Cortex of kidney (tissue), 1 donor: ENCODE results near the gene ZNF100.
"Not testable (repeated sequence)": the region's sequence is repeated elsewhere in the genome, so short reads cannot be mapped to it uniquely, and the experiment has no call there.

ENCODE experiments used
- DNase-seq: peaks from one replicate; lab custom pipeline; 2025; lab: John Stamatoyannopoulos, UW

The ZNF100 gene

GRCh38 chr19:21767065-21767800, at the start of gene ZNF100:
ZNF100 (minus strand) TSS chr19:21767579; CDS start chr19:21767429, 150 bp downstream.
- DNase-seq, result no peak

- DNase-seq, result no peak
Measured at GRCh38 chr19:21812448-21812847, 45.1 kb upstream of the ZNF100 start.

DNA sequence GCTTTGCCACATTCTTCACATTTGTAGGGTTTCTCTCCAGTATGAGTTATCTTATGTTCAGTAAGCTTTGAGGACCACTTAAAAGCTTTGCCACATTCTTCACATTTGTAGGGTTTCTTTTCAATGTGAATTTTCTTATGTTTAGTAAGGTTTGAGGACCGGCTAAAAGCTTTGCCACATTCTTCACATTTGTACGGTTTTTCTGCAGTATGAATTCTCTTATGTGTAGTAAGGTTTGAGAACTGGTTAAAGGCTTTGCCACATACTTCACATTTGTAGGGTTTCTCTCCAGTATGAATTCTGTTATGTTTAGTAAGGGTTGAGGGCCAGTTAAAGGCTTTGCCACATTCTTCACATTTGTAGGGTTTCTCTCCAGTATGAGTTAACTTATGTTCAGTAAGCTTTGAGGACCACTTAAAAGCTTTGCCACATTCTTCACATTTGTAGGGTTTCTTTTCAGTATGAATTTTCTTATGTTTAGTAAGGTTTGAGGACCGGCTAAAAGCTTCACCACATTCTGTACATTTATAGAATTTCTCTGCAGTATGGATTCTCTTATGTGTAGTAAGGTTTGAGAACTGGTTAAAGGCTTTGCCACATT, 41.1 kb upstream of the ZNF100 start:
- DNase-seq, result not testable (repeated sequence)

DNA sequence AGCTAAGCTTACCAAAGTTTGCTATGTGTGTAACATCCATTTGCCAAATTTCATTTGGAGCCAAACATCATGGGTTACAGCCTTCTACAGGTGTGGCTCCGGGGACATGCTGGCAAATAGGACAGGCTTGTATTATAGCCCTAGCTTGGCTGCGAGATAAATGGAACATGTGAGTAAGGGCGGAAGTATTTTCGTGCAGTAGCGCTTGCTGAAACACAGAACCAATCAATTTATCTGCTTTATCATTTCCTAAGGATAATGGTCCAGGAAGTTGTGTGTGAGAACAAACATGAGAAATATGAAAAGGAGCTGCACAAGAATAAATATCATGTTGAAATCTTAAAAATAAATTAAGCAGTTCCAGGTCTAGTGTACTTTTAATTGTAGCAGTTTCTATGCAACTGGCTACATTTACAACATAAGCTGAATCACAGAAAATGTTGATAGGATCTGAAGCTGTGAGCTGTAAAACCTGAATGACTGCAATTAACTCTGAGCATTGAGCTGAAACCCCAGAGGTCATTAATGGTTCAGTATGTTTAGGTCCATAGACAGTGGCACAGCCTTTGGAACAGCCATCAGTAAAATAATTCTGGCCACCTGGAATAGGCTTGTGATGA, 22.2 kb upstream of the ZNF100 start:
- no peak for DNase-seq

- DNase-seq, result no peak
Measured at GRCh38 chr19:21786936-21787335, 19.6 kb upstream of the ZNF100 start.

DNA sequence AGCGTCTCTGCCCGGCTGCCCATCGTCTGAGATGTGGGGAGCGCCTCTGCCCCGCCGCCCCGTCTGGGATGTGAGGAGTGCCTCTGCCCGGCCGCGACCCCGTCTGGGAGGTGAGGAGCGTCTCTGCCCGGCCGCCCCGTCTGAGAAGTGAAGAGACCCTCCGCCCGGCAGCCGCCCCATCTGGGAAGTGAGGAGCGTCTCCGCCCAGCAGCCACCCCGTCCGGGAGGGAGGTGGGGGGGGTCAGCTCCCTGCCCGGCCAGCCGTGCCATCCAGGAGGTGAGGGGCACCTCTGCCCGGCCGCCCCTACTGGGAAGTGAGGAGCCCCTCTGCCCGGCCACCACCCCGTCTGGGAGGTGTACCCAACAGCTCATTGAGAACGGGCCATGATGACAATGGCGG, 8.4 kb upstream of the ZNF100 start:
- DNase-seq, result not testable (repeated sequence)

GRCh38 chr19:21766705-21767064, 694 bp downstream of the ZNF100 start:
- DNase-seq, result not testable (repeated sequence)

GRCh38 chr19:21765151-21765550, 2.2 kb downstream of the ZNF100 start:
- DNase-seq, result no peak

DNA sequence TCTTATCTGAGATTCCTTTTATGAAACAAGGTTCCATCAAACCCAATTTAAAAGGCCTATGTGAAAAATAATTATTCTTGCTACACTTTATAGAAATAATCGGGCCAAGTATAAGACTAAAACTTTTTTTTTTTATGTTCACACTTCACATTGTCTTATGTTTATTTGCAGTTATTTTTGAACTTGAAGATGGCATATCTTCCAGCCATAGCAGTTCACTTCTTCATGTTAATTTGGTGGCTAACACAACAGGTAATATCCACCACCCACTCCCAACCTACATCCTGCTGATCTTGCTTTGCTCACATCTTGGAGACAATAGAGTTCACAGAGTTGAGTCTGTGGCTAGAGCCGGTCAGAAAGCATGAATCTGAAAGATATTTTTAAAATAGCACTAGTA, 5.8 kb downstream of the ZNF100 start:
- DNase-seq, result not testable (repeated sequence)

DNA sequence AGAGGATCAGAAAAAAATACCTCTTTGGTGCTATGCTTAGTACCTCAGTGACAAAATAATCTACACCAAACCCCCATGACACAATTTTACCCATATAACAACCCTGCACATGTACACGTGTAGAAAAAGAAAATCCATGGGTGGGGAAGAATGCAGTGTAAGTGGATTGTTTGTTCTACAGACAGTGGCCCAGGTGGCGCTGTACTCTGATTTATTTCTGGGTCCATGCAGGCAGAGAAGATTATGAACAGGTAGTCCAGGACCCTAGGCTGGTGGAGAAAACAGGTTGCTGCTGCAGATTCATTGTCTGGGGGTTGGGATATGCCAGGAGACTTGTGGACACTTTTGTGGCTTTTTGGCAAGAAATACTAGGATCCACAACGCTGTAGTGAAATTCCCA, 9.1 kb downstream of the ZNF100 start:
- no peak for DNase-seq

GRCh38 chr19:21755555-21755954, 11.8 kb downstream of the ZNF100 start:
- DNase-seq, result not testable (repeated sequence)

DNA sequence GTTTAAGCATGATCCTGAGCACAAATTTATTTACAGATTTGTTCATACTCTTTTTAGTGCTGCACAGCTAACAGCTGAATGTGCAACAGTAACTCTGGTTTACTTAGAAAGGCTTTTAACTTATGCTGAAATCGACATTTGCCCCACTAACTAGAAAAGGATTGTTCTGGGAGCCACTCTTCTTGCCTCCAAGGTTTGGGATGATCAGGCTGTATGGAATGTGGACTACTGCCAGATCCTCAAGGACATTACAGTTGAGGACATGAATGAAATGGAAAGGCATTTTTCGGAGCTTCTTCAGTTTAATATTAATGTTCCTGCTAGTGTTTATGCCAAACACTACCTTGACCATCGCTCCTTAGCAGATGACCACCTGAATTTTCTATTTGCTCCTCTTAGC, 16.0 kb downstream of the ZNF100 start:
- no peak for DNase-seq

DNA sequence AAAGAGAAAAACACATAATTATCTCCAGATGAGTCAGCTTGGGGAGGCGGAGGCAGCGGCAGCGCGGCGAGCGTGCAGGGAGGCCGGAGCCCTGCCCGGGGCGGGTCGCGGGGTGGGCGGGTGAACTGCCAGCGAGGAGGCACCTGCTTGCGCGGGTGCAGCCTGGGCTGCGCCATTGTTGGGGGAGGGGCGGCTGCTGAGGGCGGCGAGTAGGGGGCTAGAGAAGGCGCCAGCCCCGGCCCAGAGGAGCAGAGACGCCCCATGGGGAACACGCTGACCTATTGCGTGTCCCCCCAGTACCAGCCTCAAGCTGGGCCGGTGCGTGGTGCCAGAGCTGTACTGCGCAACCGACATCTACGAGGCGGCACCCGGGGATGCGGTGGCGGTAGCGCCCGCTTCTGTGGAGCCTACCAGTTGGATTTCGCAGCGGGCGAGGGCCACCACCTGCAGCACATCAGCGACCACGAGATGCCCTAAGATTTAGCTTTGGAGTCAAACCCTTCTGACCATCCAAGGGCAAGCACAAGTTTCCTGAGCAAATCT, 16.7 kb downstream of the ZNF100 start:
- no peak for DNase-seq

DNA sequence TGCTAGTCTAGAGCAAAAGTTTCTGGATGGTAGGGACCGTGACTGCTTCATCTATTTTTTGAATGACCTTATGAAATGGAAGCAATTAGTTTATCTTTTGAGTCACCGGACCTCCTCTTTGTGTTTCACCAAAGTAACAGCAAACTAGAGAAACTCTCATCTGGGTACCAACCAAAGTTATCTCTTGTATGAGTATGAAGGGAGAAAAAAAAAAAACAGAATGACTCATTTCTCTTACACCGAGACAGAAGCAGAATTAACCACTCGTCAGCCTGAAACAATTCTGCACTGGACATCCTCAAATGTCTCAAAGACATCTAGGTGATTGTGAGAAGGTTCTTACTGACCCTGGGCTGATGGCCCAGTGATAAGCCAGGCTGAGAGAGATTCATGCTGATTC, 18.3 kb downstream of the ZNF100 start:
- DNase-seq, result no peak

GRCh38 chr19:21748088-21748487, 19.3 kb downstream of the ZNF100 start:
- DNase-seq, result no peak

- no peak for DNase-seq
Measured at GRCh38 chr19:21740559-21740958, 26.8 kb downstream of the ZNF100 start.

- DNase-seq, result not testable (repeated sequence)
Measured at GRCh38 chr19:21726942-21727747, 40.2 kb downstream of the ZNF100 start.

GRCh38 chr19:21713761-21714160, 53.6 kb downstream of the ZNF100 start:
- DNase-seq, result no peak

DNA sequence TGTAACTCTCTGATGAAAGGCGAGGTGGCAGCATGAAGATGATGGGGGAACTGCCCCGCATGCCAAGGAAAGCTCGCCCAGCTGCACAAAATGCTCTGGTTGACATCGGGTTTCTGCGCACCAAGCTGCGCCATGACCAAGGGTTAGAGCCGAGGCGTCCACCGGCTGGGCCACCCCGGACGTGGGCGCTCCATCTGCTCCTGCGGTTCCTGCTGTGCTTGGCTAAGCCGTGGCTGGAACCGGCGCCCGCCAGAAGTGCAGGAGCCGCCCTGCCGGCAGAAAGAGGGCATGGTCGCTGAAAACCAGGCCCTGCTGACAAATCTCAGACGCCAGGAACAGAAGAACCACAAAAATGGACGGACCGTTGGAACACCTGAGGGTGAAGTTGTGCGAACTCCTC, 57.9 kb downstream of the ZNF100 start:
- no peak for DNase-seq

- DNase-seq, result not testable (repeated sequence)
Measured at GRCh38 chr19:21707878-21708277, 59.5 kb downstream of the ZNF100 start.

DNA sequence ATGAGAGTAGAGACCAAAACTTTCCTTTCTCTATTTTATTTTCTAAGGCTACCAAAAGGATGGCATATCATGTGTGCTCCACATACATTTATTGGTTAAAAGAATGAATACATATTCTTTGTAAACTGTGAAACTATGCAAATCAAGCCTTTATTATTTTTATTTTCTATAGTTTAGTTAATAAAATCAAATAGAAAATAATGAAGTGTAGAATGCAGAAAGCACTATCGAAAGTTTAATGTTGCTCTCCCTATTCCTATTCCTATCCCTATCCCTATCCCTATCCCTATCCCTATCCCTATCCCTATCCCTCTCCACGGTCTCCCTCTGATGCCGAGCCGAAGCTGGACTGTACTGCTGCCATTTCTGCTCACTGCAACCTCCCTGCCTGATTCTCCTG, 60.3 kb downstream of the ZNF100 start:
- no peak for DNase-seq

DNA sequence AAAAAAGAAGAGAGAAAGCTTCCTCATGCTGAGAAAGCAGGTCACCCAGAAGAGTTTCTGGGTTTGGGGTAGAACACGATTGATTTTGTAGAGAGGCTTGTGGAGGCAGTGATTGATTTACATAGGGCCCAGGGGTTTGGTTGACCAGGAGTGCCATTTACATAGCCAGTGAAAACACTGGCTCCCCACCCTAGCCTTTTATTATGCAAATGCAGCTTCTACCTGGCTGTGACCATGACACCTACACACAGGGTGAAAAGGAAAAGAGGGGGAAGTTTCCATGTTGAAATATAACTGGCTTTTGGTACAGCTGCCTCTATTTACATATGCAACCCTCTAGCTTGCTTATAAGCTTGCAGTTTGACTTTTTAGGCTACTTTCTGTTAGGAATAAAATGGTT, 62.0 kb downstream of the ZNF100 start:
- DNase-seq, result no peak
